ENCODE data around the gene CYBC1.

Gene CYBC1

GRCh38 chr17:82444284-82444893 is 6.2 kb downstream of the CYBC1 start:
- no peak overlapping the region for H3K4me3 ChIP-seq (ENCODE audit: low read depth, low read length)
- TF ChIP-seq CTCF (IDR thresholded peaks at IDR 0.05; ENCODE audit: insufficient read depth, low read depth, low read length, missing control alignments): no peak
- DNase-seq (ENCODE audit: low read depth): no peak

GRCh38 chr17:82443465-82444283 is 6.9 kb downstream of the CYBC1 start:
- DNase-seq (ENCODE audit: low read depth): no peak
- TF ChIP-seq CTCF (IDR thresholded peaks at IDR 0.05; ENCODE audit: insufficient read depth, low read depth, low read length, missing control alignments): no peak
- H3K4me3 ChIP-seq (ENCODE audit: low read depth, low read length): no peak overlapping the region

GRCh38 chr17:82442643-82443464 is 7.7 kb downstream of the CYBC1 start:
- TF ChIP-seq CTCF (IDR thresholded peaks at IDR 0.05; ENCODE audit: insufficient read depth, low read depth, low read length, missing control alignments): no peak
- no peak overlapping the region for H3K4me3 ChIP-seq (ENCODE audit: low read depth, low read length)
- DNase-seq (ENCODE audit: low read depth): no peak

- DNase-seq (ENCODE audit: low read depth): peak; percentile 54
- H3K4me3 ChIP-seq (ENCODE audit: low read depth, low read length): no peak overlapping the region
- TF ChIP-seq CTCF (IDR thresholded peaks at IDR 0.05; ENCODE audit: insufficient read depth, low read depth, low read length, missing control alignments): no peak
These were observed 8.7 kb downstream of the CYBC1 start for GRCh38 chr17:82441691-82442487.

GRCh38 chr17:82440991-82441627 is 9.4 kb downstream of the CYBC1 start:
- TF ChIP-seq CTCF (IDR thresholded peaks at IDR 0.05; ENCODE audit: insufficient read depth, low read depth, low read length, missing control alignments): no peak
- H3K4me3 ChIP-seq (ENCODE audit: low read depth, low read length): no peak overlapping the region
- DNase-seq (ENCODE audit: low read depth): no peak

GRCh38 chr17:82440469-82440981 is 10.0 kb downstream of the CYBC1 start:
- no peak overlapping the region for H3K4me3 ChIP-seq (ENCODE audit: low read depth, low read length)
- DNase-seq (ENCODE audit: low read depth): no peak
- TF ChIP-seq CTCF (IDR thresholded peaks at IDR 0.05; ENCODE audit: insufficient read depth, low read depth, low read length, missing control alignments): no peak
